ENCODE measurements around the gene IGF1R.

Gene IGF1R

GRCh38 chr15:98800437-98801233 lies 152.3 kb downstream of the IGF1R start:
- no peak for DNase-seq

GRCh38 chr15:98801234-98801561 lies 152.9 kb downstream of the IGF1R start:
- no peak for DNase-seq

GRCh38 chr15:98802187-98802586 lies 153.8 kb downstream of the IGF1R start:
- no peak for DNase-seq

GRCh38 chr15:98803228-98804056 lies 155.1 kb downstream of the IGF1R start:
- no peak for DNase-seq

GRCh38 chr15:98804057-98804380 lies 155.7 kb downstream of the IGF1R start:
- no peak for DNase-seq

GRCh38 chr15:98805434-98806274 lies 157.3 kb downstream of the IGF1R start:
- DNase-seq: no peak

- DNase-seq: no peak
These were observed 158.0 kb downstream of the IGF1R start for GRCh38 chr15:98806275-98806895.

- DNase-seq: no peak
These were observed 158.9 kb downstream of the IGF1R start for GRCh38 chr15:98807262-98807661.

GRCh38 chr15:98809273-98809672 lies 160.9 kb downstream of the IGF1R start:
- no peak for DNase-seq

GRCh38 chr15:98812716-98813446 lies 164.5 kb downstream of the IGF1R start:
- DNase-seq: no peak

- no peak for DNase-seq
These were observed 165.6 kb downstream of the IGF1R start for GRCh38 chr15:98813951-98814350.

GRCh38 chr15:98815207-98815606 lies 166.9 kb downstream of the IGF1R start:
- DNase-seq: no peak

GRCh38 chr15:98817745-98818144 lies 169.4 kb downstream of the IGF1R start:
- no peak for DNase-seq

GRCh38 chr15:98823012-98823458 lies 174.7 kb downstream of the IGF1R start:
- DNase-seq: no peak

GRCh38 chr15:98823616-98824015 lies 175.3 kb downstream of the IGF1R start:
- DNase-seq: no peak

GRCh38 chr15:98824595-98824994 lies 176.3 kb downstream of the IGF1R start:
- DNase-seq: no peak

GRCh38 chr15:98826658-98827057 lies 178.3 kb downstream of the IGF1R start:
- DNase-seq: no peak

- DNase-seq: no peak
These were observed 178.9 kb downstream of the IGF1R start for GRCh38 chr15:98827217-98827616.

- DNase-seq: no peak
These were observed 181.8 kb downstream of the IGF1R start for GRCh38 chr15:98830034-98830634.

GRCh38 chr15:98834976-98835375 lies 186.6 kb downstream of the IGF1R start:
- DNase-seq: no peak

GRCh38 chr15:98835876-98836275 lies 187.5 kb downstream of the IGF1R start:
- no peak for DNase-seq

Data from T-helper 2 cell (primary cell).